CD4-positive, alpha-beta T cell treated with Interleukin-17A for 4 hours (primary cell): ENCODE data around the gene SRRM5.
"Not testable (repeated sequence)": the region's sequence is repeated elsewhere in the genome, so short reads cannot be mapped to it uniquely, and the experiment has no call there.

Source experiments
- DNase-seq: peaks from one replicate; pipeline ENCODE4 v3.0.0-alpha.2; 2020; ENCODE audit warnings: mixed read lengths

Gene SRRM5

GRCh38 chr19:43611788-43612187 is at the start of gene SRRM5:
SRRM5 (plus strand) TSS chr19:43612088; CDS start chr19:43612122, 34 bp downstream.
- no peak for DNase-seq

GRCh38 chr19:43562226-43562697 is 49.6 kb upstream of the SRRM5 start:
- peak; percentile 23 for DNase-seq

GRCh38 chr19:43562698-43563241 is 49.1 kb upstream of the SRRM5 start:
- DNase-seq, result peak; percentile 87

GRCh38 chr19:43563816-43564457 is 48.0 kb upstream of the SRRM5 start:
- DNase-seq, result no peak

GRCh38 chr19:43564800-43565199 is 47.1 kb upstream of the SRRM5 start:
- peak; percentile 33 for DNase-seq

- DNase-seq, result no peak
Observed at GRCh38 chr19:43569657-43570056, 42.2 kb upstream of the SRRM5 start.

GRCh38 chr19:43570174-43570791 is 41.6 kb upstream of the SRRM5 start:
- no peak for DNase-seq

- no peak for DNase-seq
Observed at GRCh38 chr19:43572171-43572588, 39.7 kb upstream of the SRRM5 start.

GRCh38 chr19:43574424-43575155 is 37.3 kb upstream of the SRRM5 start:
- no peak for DNase-seq

- peak; percentile 97 for DNase-seq
Observed at GRCh38 chr19:43575156-43575950, 36.5 kb upstream of the SRRM5 start, which contains the start of the genes PINLYP and XRCC1. PINLYP (plus strand) TSS chr19:43575801; CDS start chr19:43577192, 1,391 bp downstream. XRCC1 (minus strand) TSS chr19:43575527; CDS start chr19:43575458, 69 bp downstream.

GRCh38 chr19:43575955-43576878 is 35.7 kb upstream of the SRRM5 start:
- DNase-seq, result peak; percentile 14

- no peak for DNase-seq
Observed at GRCh38 chr19:43578787-43579186, 33.1 kb upstream of the SRRM5 start.

- no peak for DNase-seq
Observed at GRCh38 chr19:43581467-43581866, 30.4 kb upstream of the SRRM5 start.

- DNase-seq, result no peak
Observed at GRCh38 chr19:43582495-43582894, 29.4 kb upstream of the SRRM5 start.

- DNase-seq, result no peak
Observed at GRCh38 chr19:43584484-43584883, 27.4 kb upstream of the SRRM5 start.

GRCh38 chr19:43586346-43586745 is 25.5 kb upstream of the SRRM5 start:
- no peak for DNase-seq

- not testable (repeated sequence) for DNase-seq
Observed at GRCh38 chr19:43587029-43587428, 24.9 kb upstream of the SRRM5 start.

- DNase-seq, result no peak
Observed at GRCh38 chr19:43589277-43589676, 22.6 kb upstream of the SRRM5 start.

GRCh38 chr19:43589678-43590077 is 22.2 kb upstream of the SRRM5 start:
- DNase-seq, result no peak

- DNase-seq, result no peak
Observed at GRCh38 chr19:43591904-43592772, 19.8 kb upstream of the SRRM5 start.
